NCI-H1105 treated with DMSO at 0.1 percent for 48 hours (cell line): ENCODE data around the gene LAMA5.

Experiments
- DNase-seq: peaks from one replicate; lab custom pipeline; 2025; lab: John Stamatoyannopoulos, UW

LAMA5 gene

DNA sequence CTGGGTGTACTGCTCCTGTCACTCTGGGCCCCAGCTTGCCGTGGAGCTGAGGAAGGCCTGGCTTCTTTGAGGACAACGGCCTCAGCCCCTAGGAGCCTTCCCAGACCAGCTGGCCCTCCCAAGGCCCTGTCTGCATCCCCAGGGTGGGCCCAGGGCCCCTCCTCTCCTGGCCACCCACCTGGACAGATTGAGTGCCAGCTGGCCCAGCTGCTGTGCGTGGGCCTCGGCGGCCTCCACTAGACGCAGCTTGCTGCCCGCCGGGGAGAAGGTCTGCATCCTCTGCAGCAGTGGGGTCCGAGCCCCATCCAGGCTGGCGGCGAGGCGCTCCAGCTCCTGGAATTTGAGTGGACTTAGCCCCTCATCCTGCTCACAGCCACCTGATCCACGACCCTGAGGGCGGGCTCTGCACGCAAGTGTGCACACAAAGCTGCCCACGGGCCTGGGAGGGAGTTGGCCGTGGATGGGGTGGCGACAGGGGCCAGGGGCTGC lies 49.9 kb downstream of the LAMA5 start:
- DNase-seq, result no peak

DNA sequence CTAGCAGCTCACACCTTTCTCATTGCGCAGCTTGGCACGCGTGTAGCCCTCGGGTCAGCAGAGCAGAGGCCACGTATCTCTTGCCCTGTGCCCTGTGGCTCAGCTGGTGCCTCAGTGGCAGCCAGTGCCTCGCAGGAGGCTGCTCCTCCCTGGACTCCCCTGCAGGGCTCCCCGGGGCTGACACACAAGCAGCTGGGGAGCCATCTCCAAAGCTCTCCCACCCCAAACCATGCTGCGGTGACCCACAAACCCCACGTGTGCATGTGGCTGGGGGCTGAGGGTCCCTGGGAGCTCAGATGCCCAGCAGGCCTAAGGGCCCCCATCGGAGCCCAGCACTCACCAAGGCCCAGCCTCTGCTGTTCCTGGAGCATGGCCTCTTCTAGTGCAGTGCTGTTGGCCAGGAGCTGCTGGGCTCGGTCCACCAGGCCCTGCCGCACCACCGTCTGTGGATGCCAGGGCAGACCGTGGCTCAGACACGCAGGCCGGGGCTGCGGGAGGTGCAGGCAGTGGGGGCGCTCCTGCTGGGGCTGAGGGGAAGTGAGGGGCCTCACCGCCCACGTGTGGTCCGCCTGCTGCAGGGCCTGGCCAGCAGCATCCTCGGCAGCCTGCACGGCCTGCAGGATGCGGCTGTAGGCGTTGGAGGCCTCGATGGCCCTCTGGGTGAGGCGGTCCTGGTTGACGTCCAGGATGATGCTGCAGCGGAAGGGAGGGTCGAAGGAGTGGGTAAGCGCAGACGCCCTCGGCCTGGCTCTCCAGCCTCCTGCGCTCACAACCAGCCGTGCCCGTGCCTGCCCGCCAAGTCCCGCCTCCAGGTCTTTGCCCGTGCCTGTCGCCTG lies 50.6 kb downstream of the LAMA5 start:
- no peak for DNase-seq

DNA sequence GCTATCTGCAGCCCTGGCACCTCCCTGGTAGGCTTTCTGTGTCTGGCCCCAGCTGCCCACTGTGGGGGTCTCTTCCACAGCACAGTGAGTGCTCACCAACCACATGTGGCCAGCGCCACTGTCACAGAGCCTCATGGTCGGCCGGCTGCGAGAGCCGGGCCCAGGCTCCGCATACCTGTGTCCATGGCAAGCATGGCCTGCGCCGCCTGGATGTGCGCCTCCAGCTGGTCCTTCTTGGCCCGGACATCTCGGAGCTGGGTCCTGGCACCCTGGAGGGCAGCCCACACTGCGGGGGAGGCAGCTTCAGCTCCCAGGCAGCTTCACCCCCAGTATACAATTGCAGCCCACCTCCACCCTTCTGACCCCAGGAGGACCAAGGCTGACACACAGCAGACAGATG lies 51.3 kb downstream of the LAMA5 start:
- no peak for DNase-seq

DNA sequence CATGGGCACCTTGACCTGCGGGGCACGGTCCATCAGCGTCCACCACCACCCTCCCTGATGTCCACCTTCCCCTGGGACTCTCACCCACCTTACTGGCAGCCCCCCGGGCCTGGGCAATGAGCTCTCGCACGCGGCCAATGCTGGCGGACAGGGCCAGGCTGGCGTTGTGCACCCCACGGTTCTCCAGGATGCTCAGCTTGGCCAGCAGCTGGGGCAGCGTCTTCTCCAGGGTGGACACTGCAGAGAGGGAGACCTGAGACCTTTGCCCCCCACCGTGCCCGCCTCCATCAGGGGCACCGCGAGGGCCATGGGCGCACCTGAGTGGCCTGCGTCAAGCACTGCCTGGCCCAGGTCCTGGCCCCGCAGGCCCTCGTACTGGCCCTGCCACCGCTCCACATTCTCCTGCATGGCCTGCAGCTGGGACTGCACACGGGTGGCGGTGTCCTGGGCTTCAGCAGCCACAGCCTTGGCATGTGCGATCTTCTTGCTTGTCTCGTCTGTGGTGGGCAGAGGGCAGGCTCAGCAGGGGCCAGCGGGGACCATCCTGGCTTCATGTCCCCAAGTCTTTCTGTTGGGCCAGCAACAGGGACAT lies 52.3 kb downstream of the LAMA5 start:
- DNase-seq, result no peak

DNA sequence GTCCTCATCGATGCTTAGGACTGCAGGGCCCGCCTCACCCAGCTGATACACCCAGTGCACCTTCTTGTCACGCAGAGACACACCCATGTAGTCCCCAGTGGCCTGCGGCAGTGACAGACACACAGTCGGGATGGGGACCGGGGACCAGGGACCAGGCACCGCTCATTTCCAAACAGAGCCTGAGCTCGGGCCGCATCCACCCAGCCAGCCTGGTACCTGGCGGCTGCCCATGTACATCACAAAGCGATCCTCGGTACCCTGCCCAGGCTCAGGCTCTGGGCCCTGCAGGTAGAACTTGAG lies 52.8 kb downstream of the LAMA5 start:
- no peak for DNase-seq

DNA sequence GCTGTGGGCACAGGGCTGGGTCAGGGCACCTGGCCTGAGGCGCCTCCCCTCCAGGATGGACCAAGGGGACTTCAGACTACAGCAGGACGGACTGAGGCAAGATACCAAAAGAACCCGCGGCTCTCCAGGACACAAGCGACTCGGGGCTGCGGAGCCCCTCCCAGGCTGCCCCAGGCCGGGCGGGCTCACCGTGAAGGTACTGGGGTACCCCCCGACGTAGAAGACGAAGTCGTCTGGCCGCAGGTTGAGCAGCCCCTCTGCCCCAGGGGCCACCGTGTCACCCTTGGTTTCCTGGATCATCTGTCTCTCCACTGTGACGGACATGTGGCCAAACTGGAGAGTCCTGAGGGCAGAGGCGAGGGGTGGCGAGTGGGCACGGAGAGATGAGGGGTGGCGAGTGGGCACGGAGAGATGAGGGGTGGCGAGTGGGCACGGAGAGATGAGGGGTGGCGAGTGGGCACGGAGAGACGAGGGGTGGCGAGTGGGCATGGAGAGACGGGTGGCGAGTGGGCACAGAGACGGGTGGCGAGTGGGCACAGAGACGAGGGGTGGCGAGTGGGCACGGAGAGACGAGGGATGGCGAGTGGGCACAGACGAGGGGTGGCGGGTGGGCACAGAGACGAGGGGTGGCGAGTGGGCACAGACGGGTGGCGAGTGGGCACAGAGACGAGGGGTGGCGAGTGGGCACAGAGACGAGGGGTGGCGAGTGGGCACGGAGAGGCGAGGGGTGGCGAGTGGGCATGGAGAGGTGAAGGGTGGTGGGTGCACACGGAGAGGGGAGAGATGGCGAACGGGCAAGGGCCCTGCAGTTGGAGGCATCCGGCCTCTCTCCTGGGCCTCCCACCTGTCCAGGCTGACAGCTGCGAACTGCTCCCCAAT lies 53.4 kb downstream of the LAMA5 start:
- no peak for DNase-seq

DNA sequence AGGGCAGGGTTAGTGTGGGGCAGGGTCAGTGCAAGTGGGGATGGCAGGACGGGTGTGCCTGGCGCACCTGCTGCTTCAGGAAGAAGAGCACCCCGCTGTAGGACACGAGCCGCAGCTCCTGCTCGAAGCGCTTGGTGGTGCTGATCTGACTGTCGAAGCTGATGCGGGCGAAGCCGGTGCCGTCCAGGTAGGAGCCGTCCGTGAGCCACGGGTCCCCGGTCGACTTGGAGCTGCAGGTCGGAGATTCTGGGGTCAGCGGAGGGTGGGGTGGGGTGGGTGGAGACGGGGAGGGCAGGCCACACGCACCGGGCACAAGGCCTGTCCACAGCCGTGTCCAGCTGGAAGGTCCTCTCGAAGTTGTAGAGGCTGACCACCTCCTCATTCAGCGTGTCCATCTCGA lies 54.1 kb downstream of the LAMA5 start:
- no peak for DNase-seq

DNA sequence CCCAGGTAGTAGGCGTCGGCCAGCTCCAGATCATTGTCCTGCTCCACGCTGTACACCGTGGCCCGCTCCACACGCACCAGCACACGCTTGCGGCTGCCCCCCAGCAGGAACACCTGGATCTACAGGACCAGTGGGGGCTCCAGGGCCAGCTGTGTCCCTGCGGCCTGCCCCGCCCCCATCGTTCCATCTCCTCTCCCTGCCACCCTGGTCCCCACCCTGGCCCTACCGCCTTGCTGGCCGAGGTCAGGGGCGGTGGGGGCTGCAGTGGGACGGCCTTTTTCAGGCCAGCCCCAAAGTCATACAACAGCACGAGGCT lies 54.5 kb downstream of the LAMA5 start:
- no peak for DNase-seq

DNA sequence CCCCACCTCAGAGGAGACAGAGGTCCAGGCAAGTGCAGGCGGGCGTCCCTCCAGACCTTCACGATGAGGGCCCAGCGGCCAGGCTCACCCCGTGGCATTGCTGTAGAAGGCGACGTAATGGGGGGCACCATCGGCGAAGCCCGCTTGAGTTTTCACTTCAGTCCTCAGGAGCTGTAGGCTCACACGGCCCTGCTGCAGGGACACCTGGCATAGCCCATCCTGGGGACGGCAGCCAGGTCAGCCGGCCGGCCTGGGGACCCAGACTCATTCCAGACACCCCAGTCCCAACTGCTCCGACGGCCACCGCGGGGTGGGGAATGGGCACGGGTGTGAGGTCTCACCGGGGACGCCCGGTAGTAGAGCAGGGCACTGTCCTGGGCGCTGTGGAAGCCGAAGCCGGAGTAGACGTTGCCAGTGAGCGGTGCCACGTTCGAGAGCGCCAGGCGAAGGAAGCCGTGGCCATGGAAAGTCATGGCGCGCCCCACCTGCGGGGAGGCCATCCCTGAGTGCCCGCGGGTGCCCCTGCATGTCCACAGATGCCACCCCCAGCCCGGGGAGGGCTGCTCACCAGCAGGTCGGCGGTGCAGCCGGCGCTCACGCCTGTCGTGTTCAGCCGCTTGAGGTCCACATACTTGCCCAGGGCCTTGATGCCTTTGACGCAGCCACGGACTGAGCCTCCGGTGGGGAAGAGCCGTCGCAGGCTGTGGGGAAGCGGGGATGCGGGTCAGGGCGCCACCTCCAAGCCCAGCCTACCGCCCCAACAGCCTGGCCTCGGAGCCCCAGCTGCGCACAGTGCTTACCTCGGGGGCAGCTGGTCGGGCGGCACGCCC lies 55.1 kb downstream of the LAMA5 start:
- no peak for DNase-seq

DNA sequence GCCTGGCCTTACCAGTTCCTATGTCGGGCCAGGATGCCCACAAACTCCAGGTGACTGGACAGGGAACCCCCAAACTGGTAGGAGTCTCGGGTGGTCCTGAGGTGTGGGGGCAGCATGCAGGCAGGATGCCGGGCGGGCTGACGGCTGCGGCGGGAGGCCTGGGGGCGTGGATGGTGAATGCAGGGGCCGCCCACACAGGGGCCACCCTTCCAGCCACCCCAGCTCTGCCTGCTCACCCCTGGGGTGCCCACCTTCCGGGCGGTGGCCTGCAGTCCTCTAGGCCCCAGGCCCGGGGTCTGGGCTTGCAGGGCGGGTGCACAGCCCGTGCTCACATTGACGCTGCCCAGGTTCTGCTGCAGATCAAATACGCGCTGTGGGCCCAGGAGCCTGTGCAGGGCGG lies 56.0 kb downstream of the LAMA5 start:
- DNase-seq, result no peak

DNA sequence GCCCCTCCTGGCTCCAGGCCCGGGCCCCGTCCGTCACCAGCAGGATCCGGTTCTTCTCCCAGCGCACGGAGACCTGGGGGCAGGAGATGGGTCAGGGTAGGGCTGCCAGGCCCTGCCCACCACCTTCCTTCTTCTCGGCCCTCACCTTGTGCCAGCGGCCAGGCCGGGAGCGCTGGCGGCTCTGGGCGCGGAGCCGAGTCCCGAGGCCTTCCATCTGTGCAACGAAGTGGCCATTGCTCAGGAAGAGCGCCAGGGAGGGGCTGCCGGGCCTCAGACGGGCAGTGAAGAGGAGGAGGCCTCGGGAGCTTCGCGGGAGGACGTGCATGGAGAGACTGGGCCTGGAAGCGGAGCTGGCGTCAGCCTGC lies 56.4 kb downstream of the LAMA5 start:
- DNase-seq, result no peak

DNA sequence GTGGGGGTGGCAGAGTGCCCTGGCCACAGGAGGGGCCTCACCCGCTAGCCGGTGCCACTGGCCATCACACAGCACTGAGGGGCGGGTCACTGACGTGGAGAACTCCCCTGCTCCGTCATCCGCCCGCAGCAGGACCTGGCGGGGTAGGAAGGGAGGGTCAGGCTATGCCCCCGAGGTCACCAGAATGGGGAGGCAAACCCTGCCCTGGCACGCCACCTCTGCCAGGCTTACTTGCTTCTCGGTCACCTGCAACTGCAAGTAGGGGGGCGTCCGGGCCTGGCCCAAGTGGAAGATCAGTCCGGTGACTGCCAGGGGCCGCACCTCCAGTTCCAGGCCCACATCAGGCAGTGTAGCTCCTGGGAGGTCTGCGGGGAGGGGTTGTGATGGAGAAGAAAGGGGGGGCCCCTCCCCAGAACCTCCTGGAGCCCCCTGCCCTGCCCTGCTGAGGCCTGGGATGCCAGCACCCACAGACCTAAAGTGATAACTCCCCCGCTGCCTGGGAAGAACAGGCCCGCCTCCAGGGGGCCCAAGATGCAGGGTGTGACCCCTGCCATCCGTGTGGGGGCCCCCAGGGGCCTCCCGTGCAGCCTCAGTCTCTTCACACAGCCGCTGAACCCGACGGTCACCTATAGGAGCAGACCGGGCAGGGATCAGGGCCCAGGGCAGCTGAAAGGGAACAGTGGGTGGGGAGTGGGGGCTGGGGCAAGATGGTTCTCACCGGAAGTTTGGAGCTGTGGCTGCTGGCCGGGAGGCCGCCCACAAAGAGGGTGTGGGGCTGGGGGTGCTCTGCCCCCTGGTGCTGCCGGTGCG lies 57.0 kb downstream of the LAMA5 start:
- no peak for DNase-seq

DNA sequence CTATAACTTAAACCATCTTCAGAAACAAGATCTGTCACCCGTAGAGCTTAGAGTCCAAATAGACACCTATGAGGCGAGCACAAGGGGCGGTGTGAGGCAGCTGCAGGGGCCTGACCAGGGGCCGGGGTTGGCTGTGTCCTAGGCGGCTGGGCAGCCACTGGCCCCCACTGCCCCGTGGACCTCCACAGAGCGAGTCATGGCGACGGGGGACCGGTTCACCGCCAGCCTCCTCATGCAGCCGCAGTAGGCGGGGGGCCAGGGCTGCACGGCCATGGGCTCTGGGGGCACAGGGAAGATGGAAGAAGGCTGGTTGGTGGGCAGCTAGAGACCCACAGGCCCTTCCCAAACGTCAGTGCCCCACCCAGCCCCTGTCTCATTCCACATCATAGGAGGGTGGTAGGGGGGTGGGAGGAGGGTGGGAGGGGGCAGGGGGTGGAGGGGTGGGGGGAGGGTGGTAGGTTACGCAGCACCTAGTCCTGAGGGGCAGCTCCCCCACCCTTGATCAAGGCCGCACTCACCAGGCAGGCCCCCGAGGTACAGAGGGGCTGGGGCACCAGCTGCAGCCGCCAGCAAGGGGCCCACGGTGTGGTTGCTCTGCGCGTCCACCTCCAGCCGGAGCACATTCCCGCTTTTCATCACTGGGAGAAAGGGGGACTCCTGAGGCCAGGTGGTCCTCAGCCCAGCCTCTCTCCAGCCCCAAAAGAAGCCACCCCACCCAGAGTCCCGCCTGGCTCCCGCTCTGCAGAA lies 57.7 kb downstream of the LAMA5 start:
- no peak for DNase-seq

DNA sequence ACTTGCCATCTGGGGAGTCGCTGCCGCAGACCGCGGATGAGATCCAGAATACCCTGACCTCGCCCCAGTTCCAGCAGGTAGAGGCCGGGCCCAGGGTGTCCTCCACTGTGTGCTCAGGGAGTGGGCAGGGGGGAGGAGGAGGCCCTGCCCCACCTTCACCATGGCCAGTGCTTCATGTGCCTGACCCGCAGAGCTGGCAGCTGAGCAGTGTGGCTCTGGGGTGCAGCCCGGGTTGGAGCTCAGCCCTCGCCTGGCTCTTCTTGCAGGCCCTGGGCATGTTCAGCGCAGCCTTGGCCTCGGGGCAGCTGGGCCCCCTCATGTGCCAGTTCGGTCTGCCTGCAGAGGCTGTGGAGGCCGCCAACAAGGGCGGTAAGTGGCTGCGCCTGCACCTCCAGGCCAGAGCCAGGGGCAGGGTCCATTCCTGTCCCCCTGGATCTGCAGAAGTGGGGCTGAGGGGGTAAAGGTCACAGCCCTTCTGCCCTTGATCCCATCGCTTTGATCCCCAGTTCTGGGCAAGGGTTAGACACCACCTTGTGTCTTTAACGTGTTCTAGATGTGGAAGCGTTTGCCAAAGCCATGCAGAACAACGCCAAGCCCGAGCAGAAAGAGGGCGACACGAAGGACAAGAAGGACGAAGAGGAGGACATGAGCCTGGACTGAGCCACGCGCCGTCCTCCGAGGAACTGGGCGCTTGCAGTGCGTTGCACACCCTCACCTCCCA lies 58.9 kb downstream of the LAMA5 start:
- no peak for DNase-seq

DNA sequence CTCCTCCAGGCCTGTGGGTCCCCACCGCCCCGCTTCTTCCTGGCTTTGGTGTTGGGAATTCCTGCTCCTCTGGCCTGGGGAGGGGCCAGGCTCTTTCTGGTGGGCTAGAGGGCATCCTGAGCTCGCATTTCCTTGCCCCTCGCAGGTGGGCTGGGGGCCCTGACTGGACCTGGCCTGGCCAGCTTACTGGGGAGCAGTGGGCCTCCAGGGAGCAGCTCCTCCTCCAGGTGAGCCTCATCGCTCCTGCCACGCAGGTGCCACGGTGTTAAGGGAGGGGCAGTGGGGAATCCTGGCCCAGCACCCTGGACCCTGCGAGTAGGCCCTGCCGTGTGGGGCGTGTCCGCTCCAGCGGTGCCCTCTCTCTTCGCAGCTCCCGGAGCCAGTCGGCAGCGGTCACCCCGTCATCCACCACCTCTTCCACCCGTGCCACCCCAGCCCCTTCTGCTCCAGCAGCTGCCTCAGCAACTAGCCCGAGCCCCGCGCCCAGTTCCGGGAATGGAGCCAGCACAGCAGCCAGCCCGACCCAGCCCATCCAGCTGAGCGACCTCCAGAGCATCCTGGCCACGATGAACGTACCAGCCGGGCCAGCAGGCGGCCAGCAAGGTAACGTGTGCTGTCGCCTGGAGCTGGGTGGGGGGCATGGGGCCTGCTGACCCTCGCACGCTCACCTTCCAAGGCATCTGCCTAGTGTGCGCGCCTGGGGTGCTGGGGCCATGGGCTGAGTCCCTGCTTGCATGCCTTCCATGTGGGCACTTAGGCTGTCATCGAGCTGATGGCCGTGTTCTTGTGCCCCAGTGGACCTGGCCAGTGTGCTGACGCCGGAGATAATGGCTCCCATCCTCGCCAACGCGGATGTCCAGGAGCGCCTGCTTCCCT lies 59.6 kb downstream of the LAMA5 start:
- DNase-seq, result no peak

DNA sequence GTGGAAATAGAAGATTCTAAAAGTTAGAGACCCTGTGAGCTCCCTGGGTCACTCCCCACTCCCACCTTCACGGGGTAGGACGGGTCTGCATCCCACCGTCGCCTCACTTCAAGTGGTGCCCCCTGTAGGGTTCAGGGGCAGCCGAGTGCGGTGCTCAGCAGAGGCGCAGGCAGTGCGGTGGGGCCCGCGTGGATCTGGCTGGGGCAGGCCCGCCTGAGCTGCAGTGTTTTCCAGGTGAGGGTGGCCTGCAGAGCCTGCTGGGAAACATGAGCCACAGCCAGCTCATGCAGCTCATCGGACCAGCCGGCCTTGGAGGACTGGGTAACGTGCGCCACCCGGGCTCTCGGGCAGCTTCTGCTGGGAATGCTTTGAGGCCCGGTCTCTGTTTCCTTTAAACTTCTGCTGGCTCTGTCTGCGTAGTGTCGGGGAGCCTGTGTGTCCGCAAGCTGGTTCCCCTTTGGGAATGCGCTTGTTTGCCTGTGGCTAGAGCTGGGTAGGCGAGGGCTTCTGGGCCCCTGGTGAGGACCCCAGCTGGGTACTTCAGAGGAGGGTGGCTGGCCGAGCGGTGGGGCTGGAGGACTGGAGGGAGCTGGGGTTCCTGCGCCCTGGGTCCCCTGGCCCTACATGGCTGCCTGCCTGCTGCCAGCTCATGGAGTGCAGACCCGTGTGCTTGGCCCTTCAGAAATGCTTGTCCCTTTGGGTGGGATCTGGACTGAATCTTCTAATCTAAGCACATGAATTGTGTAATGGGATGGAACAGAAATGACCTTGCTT lies 60.5 kb downstream of the LAMA5 start:
- DNase-seq, result no peak

DNA sequence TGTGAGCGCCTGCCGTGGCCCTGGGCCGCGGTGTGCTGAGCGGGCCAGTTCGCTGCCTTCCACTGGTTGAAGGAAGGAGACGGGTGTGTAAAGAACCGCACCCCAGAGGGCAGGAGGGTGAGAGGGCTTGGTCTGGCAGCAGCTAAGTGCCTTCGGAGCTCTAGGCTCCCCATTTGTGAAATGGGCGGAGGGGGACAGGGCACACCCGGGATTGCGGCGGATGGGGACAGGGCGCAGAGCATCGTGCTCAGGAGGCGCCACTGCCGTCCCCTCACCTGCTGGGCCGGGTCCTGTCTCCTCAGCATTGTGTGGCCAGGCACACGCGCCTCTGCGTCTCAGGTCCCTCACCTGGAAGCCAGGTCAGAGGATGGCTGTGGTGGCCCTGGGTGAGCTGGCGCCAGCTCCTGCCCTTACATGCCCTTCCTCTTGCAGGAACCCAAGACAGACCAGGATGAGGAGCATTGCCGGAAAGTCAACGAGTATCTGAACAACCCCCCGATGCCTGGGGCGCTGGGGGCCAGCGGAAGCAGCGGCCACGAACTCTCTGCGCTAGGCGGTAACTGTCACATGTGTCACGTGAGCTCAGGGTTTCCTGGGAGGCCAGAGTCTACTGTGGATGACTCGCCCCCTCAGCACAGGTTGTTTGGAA lies 61.2 kb downstream of the LAMA5 start:
- no peak for DNase-seq
